CD4-positive, alpha-beta T cell treated with Interferon alpha-2 for 1 hour (primary cell): ENCODE results near the gene MACROD1.

Source experiments
- DNase-seq, 2 donors: peaks; one replicate each; pipeline ENCODE4 v3.0.0-alpha.2; 2020 to 2022

MACROD1 gene

GRCh38 chr11:64150481-64151239 is 15.3 kb downstream of the MACROD1 start:
- no peak for DNase-seq

- DNase-seq = no peak
Observed at GRCh38 chr11:64150051-64150450, 15.9 kb downstream of the MACROD1 start.

DNA sequence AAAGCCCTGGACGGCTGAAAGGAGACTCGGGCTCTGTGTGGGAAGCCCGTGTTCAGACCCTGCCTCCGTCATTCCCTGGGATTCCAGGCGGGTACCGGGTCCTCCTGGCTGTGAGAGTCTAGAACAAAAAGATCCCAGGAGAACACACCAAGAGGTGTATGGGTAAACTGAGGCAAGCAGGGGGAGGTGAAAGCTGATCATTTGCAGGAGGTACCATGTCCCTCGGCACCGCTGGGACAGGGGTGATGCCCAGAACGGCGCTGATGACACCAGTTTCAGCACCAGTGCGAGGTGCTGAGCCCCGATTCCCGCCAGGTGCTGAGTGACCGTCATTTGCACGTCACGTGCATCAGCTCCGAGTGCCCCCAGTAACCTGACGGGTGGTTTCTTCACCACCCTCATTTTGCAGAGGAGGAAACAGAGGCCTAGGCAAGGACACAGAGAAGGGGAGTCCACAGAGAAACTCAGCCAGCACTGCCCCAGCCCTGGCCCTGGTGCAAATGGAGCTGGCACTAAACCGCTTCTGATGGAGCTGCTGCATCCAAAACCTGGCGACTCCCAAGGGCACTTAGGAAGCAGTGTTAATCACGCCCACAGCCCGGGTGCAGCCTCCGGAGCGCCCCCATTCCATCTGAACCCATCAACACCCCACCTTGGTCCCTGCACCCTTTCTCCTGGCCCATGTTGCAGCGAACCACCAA is 16.8 kb downstream of the MACROD1 start:
- no peak for DNase-seq

DNA sequence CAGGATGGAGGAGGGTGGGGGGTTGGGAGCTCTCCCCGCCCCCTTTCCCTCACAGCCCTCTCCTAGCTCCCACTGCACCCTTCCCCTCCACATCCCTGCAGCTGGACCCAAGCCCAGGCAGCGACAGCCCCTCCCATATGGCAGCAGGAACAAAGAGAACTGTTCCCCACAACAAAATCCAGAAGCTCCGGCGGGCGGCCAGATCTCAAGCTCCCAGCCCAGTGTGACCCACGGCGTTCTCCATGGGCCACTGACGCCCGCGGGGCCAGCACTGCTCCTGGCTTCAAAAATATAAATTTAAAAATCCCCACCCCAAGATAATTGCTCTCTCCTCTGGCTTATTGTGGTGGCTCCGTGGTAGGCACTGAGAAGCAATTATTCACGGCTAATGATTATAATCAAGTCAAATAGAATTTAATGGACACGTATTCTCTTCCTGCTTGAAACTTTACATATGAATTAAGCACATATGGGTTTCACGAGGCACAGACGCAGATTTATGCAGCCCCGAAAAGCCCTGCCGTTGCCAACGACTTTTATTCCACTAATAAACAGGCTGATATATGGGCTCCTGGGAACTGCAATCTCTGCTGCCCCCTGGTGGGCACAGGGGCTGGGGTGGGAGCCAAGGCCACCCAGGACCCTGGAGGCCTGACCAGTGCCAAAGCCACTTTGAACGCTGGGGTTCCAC is 17.5 kb downstream of the MACROD1 start:
- peak; percentile 71 to 79 for DNase-seq

DNA sequence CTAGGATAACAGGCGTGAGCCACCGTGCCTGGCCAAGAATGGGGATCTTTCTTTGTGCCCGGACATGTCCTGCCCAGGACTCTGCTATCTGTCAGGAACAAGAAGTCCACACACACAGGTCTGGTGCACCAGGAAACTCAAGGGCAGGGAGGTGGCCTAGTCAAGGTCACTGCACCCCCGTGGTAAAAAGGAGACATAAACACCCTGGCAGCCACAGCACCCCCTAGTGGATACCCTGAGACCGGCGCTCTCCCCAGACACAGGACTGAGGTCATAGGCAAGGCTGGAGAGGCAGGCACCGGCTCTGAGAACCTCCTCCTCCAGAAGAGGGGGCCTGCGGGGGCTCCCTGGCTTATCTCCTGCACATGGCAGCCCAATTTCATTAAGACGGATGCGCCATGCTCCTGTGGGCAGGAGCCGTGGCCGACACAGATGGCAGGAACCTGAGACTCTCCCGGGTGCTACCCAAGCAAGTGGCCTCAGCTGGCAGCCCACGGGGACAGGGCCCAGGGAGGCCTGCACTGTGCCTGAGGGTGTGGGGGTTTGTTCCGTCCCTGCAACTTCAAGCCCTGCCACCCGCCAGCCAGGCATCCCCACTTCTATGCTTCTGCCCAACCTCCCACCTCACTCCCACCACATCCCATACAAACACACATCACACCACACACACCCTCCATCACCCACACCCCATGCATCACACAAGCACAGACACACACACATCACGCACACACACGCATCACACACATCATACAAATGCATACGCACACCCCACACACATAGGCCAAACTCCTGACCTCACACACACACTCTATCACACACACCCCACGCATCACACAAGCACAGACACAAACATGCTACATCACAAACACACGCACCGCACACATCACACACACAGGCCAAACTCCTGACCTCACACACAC is 19.6 kb downstream of the MACROD1 start:
- peak; percentile 59 to 71 for DNase-seq

DNA sequence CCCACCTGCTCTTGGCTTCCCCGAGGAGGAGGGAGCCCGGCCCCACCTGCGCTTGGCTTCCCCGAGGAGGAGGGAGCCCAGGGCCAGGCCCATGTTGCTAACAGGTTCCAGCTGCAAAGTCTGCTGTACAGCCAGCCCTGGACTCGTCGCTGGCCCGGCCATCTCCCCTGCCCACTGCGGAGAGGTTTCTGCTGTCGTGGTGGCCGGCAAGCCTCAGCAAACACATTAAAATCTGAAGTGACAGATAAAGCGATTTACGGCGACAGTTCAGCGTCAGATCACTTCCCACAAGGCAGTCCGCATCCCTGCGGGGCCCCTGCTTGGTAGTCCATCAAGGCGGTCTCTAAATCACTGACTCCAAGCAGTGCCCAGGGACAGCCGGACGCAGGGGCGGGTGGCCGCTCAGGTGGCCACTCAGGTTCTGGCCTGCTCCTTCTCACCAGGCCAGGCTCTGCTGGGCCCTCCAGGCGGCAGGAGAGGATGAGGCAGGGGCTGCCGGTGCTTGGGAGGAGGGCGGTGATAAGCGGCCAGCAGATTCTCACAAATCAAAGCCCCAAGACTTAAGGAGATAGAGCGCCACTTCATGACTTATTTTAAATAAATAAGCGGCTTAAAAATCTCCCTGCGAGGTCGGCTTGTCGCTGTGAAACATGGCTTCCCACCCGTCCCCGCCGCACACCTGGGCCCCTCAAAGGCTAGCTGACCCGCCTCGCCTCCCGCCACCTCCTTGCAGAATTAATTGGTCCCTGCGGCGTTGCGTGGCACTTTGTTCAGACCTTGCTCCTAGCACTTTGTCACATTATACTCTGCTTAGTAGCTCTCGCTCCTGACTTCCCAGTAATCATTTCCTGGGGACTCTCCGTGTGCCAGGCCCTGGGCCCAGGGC is 21.1 kb downstream of the MACROD1 start:
- DNase-seq = no peak

DNA sequence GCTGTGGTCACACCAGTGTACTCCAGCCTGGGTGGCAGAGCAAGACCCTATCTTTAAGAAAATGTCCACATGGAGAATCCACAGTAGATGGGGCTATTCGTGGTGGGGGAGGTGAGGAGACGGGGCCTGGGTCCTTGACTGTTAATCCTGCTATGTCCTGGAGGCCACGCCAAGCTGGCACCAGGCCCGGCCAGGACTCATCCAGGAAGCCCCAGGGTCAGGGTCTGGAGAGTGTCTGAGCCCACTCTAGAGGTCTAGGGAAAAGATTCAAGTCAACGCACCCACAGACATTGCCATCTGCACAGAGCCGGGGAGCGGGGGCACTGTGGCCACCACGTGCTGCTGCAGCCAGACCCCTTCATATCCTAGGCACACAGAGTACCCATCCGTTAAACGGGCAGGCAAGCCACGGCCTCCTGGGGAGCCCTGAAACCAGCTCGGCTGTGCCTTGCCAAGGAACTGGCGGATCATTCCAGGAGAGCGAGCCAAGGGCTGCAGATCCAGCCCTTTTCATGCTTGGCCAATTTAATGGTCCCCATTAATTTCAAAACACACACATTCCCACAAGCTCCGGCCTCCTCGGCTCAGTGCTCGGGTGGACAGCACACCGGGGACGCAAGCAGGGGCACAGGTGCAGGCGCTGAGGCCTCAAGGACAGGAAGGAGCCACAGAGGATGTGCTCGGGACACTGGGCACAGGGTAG is 24.7 kb downstream of the MACROD1 start:
- no peak for DNase-seq

- DNase-seq = no peak
Observed at GRCh38 chr11:64140082-64140481, 25.8 kb downstream of the MACROD1 start.

DNA sequence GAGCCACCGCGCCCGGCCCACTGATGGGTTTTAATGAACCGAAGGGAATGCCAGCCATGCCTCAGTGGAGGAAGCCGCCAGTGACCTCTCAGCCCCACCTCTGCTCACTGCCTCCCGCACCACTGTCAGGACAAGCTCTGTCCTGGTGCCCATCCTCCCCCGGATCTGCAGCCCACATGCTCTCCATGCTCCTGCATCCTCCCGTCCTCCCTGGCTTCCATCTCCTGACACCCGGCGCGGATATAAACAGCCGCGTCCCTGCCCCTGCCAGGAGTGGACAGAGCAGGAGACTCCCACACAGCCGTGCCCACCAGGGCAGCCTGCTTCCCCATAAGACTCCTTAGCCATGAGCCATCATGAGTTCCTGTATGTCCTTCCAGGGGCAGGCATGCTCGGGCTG is 26.9 kb downstream of the MACROD1 start:
- DNase-seq = no peak

DNA sequence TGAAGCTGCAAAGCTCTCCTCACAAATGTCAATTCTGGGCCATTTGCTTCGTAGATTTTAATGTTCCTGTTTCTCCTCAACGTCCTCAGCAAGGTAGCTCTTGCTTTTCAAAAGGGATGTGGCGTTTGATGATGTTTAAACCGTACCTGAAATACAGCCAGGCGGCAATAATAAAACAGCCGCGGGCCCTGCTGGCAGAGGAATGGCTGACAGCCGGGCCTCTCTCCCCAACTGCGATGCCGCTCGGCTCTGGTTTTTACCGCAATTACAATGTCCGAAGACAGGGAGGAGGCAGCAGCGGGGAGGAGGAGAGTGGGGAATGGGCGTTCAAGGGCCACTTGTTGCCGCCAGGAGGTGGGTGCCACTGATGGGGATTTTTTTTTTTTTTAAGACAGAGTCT is 27.5 kb downstream of the MACROD1 start:
- DNase-seq = no peak

DNA sequence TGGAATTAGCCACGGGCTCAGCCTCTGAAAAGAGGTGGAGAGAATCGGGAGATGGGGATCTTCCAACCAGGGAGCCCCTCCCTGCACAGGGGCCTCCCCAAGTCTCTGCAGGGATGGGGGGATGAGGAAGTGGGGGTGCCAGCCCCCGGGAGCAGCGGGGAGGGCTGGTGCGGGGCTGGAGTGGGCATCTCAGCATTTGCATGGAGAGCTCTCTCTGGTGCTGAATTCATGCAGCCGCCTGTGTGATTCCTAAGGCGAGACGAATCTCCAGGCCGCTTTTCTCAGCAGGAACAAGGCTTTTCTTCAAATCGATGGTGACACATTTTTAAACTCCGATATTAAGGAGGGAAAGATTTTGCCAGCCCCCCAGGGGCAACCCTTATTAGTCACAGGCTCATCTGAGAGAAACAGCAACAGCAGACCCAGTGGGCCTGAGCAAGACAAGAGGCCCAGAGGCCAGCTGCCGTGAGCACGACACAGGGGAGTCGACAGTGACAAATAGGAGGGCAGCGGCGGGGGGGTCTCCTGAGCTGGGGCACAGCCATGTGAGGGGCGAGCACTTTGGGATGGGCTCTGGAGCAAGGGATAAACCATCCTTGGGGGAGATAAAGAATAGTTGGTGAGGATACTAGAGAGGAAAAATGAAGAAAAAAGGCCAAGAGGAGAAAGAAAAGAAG is 29.0 kb downstream of the MACROD1 start:
- DNase-seq = no peak

GRCh38 chr11:64135711-64136110 is 30.2 kb downstream of the MACROD1 start:
- DNase-seq = no peak

DNA sequence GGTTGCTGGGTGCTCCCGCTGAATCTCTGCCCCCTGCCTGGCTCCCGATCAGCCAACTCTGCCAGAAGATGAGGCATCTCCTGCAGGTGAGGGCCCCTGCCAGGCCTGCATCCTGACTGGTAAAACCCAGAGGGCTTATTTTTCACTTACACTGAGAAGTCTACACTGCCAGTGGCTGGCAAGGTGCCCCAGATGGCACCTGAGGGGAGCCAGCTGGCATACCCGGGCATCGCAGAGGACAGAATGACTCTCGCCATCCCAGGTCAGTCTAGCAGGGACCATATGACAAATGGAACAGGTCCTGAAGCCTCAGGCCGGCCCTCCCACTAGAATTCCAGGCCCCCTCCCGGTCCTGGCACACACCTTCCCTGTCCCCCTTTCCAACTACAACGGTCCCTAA is 30.9 kb downstream of the MACROD1 start:
- no peak for DNase-seq

GRCh38 chr11:64132982-64133705 is 32.8 kb downstream of the MACROD1 start:
- no peak for DNase-seq

DNA sequence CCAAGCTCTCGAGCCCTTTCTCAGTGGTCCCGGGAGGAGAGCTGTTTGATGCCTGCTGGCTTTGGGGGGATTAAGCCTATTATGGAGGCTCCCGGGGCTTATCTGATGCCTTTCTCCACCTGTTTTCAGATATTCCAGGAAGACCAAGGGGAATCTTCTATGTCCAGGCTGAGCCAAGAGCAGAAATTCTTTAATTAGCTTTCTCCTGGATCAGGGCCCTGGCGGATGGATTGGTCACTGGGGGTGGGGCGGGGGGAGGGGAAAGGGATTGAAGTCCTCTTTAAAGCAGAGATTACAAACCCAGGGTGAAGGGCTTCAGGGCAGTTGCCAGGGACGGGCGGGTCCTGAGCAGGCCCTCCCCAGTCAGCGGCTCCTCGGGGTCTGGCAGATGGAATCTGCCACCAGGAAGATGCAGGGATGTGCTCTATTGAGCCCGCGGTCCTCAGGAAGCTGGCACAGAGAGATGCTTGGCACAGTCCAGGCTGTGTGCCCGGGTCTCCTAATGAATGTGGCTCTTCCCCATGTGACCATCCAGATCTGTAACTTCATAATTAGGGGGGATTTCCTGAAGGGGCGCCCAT is 33.6 kb downstream of the MACROD1 start:
- no peak for DNase-seq

- no peak for DNase-seq
Observed at GRCh38 chr11:64131683-64132190, 34.2 kb downstream of the MACROD1 start.

DNA sequence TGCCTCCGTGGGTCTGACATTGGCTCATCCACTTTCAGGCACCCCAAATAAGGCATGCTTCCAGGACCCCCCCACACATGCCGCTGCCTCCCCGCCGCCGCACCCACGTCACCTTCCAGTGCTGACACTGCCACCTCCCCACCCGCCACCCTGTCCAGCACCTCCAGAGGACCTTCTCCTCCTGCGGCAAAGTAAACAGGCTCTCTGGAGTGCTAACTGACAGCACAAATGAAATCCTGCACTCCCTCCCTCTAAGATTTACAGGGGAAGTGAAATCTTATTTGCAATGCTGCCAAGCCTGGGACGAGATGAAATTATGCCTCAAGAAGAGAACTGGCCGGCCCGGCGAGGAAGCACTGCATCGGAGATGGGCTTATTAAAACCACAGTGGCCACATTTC is 35.3 kb downstream of the MACROD1 start:
- DNase-seq = no peak

DNA sequence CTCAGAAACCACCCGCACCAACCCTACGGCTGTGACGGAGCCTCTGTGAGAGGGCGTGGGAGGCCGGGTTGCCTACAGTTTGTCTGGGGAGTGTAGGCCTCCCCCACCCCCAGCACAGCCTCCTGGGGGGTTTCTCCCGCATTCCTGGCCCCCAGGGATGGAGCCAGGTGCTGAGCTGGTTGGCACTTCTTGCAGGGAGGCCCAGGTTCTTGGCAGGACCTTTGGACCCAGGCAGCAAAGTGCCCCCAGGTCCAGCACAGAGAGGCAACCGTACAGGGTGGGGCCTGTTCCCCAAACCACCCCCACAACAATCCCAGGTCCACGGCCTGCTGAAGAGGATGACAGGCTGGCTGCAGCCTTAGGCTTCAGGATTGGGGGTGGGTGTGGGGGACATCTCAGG is 36.5 kb downstream of the MACROD1 start:
- DNase-seq = no peak
